K562 (cell line): ENCODE data around the gene PDRG1. TPM values are rescaled to one million over a fixed set of nuclear protein-coding genes. Genes with fewer than 3 reads are reported as not detected.
A peak's percentile ranks its signal among the peaks of the same experiment; 100 is the strongest.

Source experiments
- ATAC-seq: fragments of 200-7000 bp; cut with Tn5 transposase; 3 replicates; pipeline ENCODE4 v1.9.1; 2020; ENCODE audit warnings: moderate library complexity
- BruUV-seq: library from RNA; stranded (reverse); fragments of 400-500 nt; replicated peaks from 2 replicates; lab custom pipeline; 2021; lab: Mats Ljungman, UMichigan
- CTCF ChIA-PET: fragments of 300-600 bp; formaldehyde crosslinking; extraction: SDS; loops from one replicate; lab custom pipeline; 2021; ENCODE audit warnings: low intra/inter-chr PET ratio; lab: Yijun Ruan, JAX
- POLR2A ChIA-PET: fragments of 300-600, 350-650 bp; sonication (Branson Sonifier 250); formaldehyde crosslinking; extraction: SDS; loops from one replicate; lab custom pipeline; 2021; ENCODE audit warnings: antibody characterized with exemption, inconsistent platforms; lab: Yijun Ruan, JAX
- DNase-seq, 4 experiments: peaks; one replicate each; pipeline versions ENCODE4 v3.0.0 to v3.0.0-alpha.2; 2011 to 2018; ENCODE audit warnings: low spot score in 3 of 4, mixed read lengths in 3 of 4; ENCODE audit errors: extremely low read depth in 1 of 4
- FAIRE-seq: peaks from 2 replicates; lab custom pipeline; 2011; peaks lifted over from hg19 to GRCh38; lab: Jason Lieb, UNC
- H2AFZ ChIP-seq: 2 replicates; pipeline ENCODE4 v1.6.0; 2011; ENCODE audit warnings: low read depth, low read length, control low read depth, inconsistent platforms
- H3K27ac ChIP-seq: fragments of 200-600 bp; 3 replicates; pipeline ENCODE4 v1.8.0; 2011; ENCODE audit warnings: low read depth, mild to moderate bottlenecking, control low read depth, inconsistent platforms, low read length, moderate library complexity, mixed read lengths; ENCODE audit errors: extremely low read depth
- H3K27me3 ChIP-seq, 2 experiments: fragments of 300-600 bp in 1 of 2; 2 replicates in 1 of 2; 3 replicates in 1 of 2; pipeline versions ENCODE4 v1.6.0 to v1.8.0; 2011; ENCODE audit warnings: inconsistent platforms in 2 of 2, low read length in 2 of 2, mild to moderate bottlenecking in 1 of 2, mixed read lengths in 1 of 2, moderate library complexity in 1 of 2; ENCODE audit not compliant: control insufficient read depth in 2 of 2, insufficient read depth in 2 of 2
- H3K36me3 ChIP-seq: fragments of 300-600 bp; 3 replicates; pipeline ENCODE4 v1.8.0; 2011; ENCODE audit warnings: mild to moderate bottlenecking, low read length, inconsistent platforms; ENCODE audit not compliant: control insufficient read depth, insufficient read depth
- H3K4me1 ChIP-seq, 2 experiments: fragments of 200-600 bp in 1 of 2; replicated peaks in 1 of 2; 2 replicates in 1 of 2; 3 replicates in 1 of 2; pipeline versions ENCODE4 v1.5.1 to v1.8.0; 2011; ENCODE audit warnings: inconsistent platforms in 2 of 2, low read length in 2 of 2, mild to moderate bottlenecking in 1 of 2, mixed read lengths in 1 of 2, moderate library complexity in 1 of 2; ENCODE audit not compliant: control insufficient read depth in 2 of 2, insufficient read depth in 2 of 2
- H3K4me2 ChIP-seq: 2 replicates; pipeline ENCODE4 v1.6.1; 2011; ENCODE audit warnings: low read length, control low read depth, inconsistent platforms, mixed read lengths; ENCODE audit not compliant: insufficient read depth
- H3K4me3 ChIP-seq: fragments of 200-600 bp; sonication (generic), shearing (Covaris generic); 2 replicates; pipeline ENCODE4 v1.5.1; 2016; ENCODE audit warnings: control low read depth, inconsistent platforms
- H3K79me2 ChIP-seq: fragments of 200-600 bp; 3 replicates; pipeline ENCODE4 v1.8.0; 2011; ENCODE audit warnings: low read length, inconsistent platforms; ENCODE audit not compliant: control insufficient read depth, insufficient read depth
- H3K9ac ChIP-seq, 2 experiments: 2 replicates each; pipeline versions ENCODE4 v1.6.0 to v1.6.1; 2011; ENCODE audit warnings: low read depth in 2 of 2, low read length in 2 of 2, control low read depth in 1 of 2, inconsistent platforms in 1 of 2, mild to moderate bottlenecking in 1 of 2, mixed read lengths in 1 of 2; ENCODE audit not compliant: insufficient read depth in 1 of 2
- H3K9me1 ChIP-seq: one replicate; pipeline ENCODE4 v1.6.0; 2011; ENCODE audit warnings: inconsistent platforms, mild to moderate bottlenecking, low read length, moderate library complexity; ENCODE audit not compliant: control insufficient read depth, insufficient read depth
- H3K9me3 ChIP-seq: replicated peaks from 2 replicates; pipeline ENCODE4 v1.5.1; 2011; ENCODE audit warnings: low read depth, low read length, inconsistent platforms; ENCODE audit not compliant: control insufficient read depth, insufficient read depth
- H4K20me1 ChIP-seq: replicated peaks from 2 replicates; pipeline ENCODE4 v1.6.1; 2011; ENCODE audit warnings: low read length, inconsistent platforms, mixed read lengths; ENCODE audit not compliant: control insufficient read depth, insufficient read depth
- BCOR ChIP-seq: fragments of 450-650 bp; IDR thresholded peaks from 2 replicates; pipeline ENCODE4 v1.6.1; 2016
- ETV6 ChIP-seq, 3 experiments: fragments of 150-350 bp in 1 of 3; sonication (generic) in 1 of 3; formaldehyde crosslinking in 1 of 3; IDR thresholded peaks; 2 replicates each; pipeline versions ENCODE4 v1.6.1 to v1.8.0; 2014 to 2022; ENCODE audit warnings: borderline replicate concordance in 2 of 3, low read depth in 2 of 3, antibody characterized with exemption in 1 of 3, low read length in 1 of 3, mild to moderate bottlenecking in 1 of 3, missing genetic modification reagents in 1 of 3
- GTF2A2 ChIP-seq: IDR thresholded peaks from 2 replicates; pipeline ENCODE4 v1.6.1; 2016; ENCODE audit warnings: mild to moderate bottlenecking, missing genetic modification characterization, missing compliant biosample characterization
- HDAC2 ChIP-seq: fragments of 450-650 bp; IDR thresholded peaks from 2 replicates; pipeline ENCODE4 v1.6.1; 2016; ENCODE audit warnings: mild to moderate bottlenecking
- KHSRP ChIP-seq: fragments of 450-650 bp; IDR thresholded peaks from 2 replicates; pipeline ENCODE4 v1.6.1; 2017
- MAFF ChIP-seq: IDR thresholded peaks from 2 replicates; pipeline ENCODE4 v1.6.1; 2012; ENCODE audit warnings: low read length, improper control_type of control experiment
- PHB ChIP-seq: fragments of 250-450 bp; sonication (Bioruptor Pico); IDR thresholded peaks from 2 replicates; pipeline ENCODE4 v1.5.0; 2021
- POLR3G ChIP-seq: IDR thresholded peaks from 2 replicates; pipeline ENCODE4 v1.6.1; 2011; ENCODE audit not compliant: insufficient read length, insufficient replicate concordance; ENCODE audit errors: extremely low read depth
- POU5F1 ChIP-seq: fragments of 150-350 bp; IDR thresholded peaks from 2 replicates; pipeline ENCODE4 v1.6.1; 2014; ENCODE audit warnings: borderline replicate concordance, low read length, low read depth, mild to moderate bottlenecking; ENCODE audit not compliant: partially characterized antibody
- RBM25 ChIP-seq: fragments of 200-400 bp; formaldehyde crosslinking; IDR thresholded peaks from 2 replicates; pipeline ENCODE4 v1.6.1; 2018; ENCODE audit warnings: low read length, low read depth, moderate library complexity; ENCODE audit not compliant: severe bottlenecking
- SIN3A ChIP-seq, 2 experiments: fragments of 150-350 bp in 1 of 2; IDR thresholded peaks; 2 replicates each; pipeline ENCODE4 v1.6.1; 2011 to 2016; ENCODE audit warnings: borderline replicate concordance in 2 of 2, low read depth in 2 of 2, low read length in 2 of 2, mild to moderate bottlenecking in 2 of 2, moderate library complexity in 2 of 2; ENCODE audit not compliant: control insufficient read depth in 1 of 2
- SMAD3 ChIP-seq: fragments of 450-650 bp; formaldehyde crosslinking; conservative IDR thresholded peaks from 2 replicates; pipeline ENCODE4 v1.4.0; 2020; ENCODE audit warnings: mild to moderate bottlenecking
- SMARCB1 ChIP-seq: IDR thresholded peaks from 2 replicates; pipeline ENCODE4 v1.6.1; 2011; ENCODE audit warnings: improper control_type of control experiment, low read depth; ENCODE audit not compliant: insufficient read length
- ZFP36 ChIP-seq: fragments of 150-350 bp; IDR thresholded peaks from 2 replicates; pipeline ENCODE4 v1.6.1; 2018; ENCODE audit warnings: low read length, low read depth; ENCODE audit not compliant: partially characterized antibody
- ZNF57 ChIP-seq: fragments of 450-650 bp; formaldehyde crosslinking; IDR thresholded peaks from 2 replicates; pipeline ENCODE4 v1.4.0; 2020; ENCODE audit warnings: mild to moderate bottlenecking, moderate library complexity
- WGBS: fragments of 100-300 bp; shearing (Covaris generic); methylation state at CpG from one replicate; pipeline ENCODE4 v1.1.6; 2016; ENCODE audit warnings: low coverage, mixed read lengths; ENCODE audit not compliant: insufficient coverage; ENCODE audit errors: missing lambda C conversion rate; 5-methylcytosine and 5-hydroxymethylcytosine counted together
- in situ Hi-C: fragments of 300-500 bp; cut with MboI; formaldehyde crosslinking; loops from 4 replicates; pipeline ENCODE4 v1.15.0; 2018; ENCODE audit warnings: inconsistent platforms, mixed read lengths
- intact Hi-C: fragments of 100-400 bp; cut with micrococcal nuclease; formaldehyde crosslinking; loops from 2 replicates; pipeline ENCODE4 v1.14.2; 2022
- polyA plus RNA-seq, 8 experiments: library from polyadenylated mRNA; depleted of rRNA in 4 of 8; stranded (reverse) in 5 of 8; unstranded in 3 of 8; fragments of >200 nt; fragmentation: Nextera tagmentation in 2 of 8; fragmentation: Illumina TruSeq in 1 of 8; extraction: Ambion mirVana in 2 of 8; extraction: Trizol in 1 of 8; gene quantifications; 2 replicates each; pipeline versions ENCODE4 v1.2.1 to v1.2.3, GENCODE V29; 2011 to 2014; ENCODE audit warnings: inconsistent platforms in 1 of 8, missing spikeins in 1 of 8
- total RNA-seq, 7 experiments: library from RNA; depleted of rRNA in 6 of 7; stranded (reverse); fragments of >200 nt in 6 of 7; fragmentation: Illumina TruSeq in 2 of 7; extraction: Trizol in 2 of 7; gene quantifications; 2 replicates each; pipeline versions ENCODE4 v1.2.1 to v1.2.3, GENCODE V29; 2011 to 2021; ENCODE audit warnings: low replicate concordance in 1 of 7
- TF ChIP-seq, protein P1 (sequence below): fragments of 450-650 bp; formaldehyde crosslinking; IDR thresholded peaks from 2 replicates; pipeline ENCODE4 v1.4.0; 2020; ENCODE audit warnings: mild to moderate bottlenecking, moderate library complexity
- TF ChIP-seq, protein P2 (sequence below): fragments of 250-450 bp; sonication (Bioruptor Pico); IDR thresholded peaks from 2 replicates; pipeline ENCODE4 v1.4.0; 2020; ENCODE audit warnings: mild to moderate bottlenecking, moderate library complexity
- TF ChIP-seq, protein P3 (sequence below): fragments of 250-450 bp; sonication (Bioruptor Pico); IDR thresholded peaks from 2 replicates; pipeline ENCODE4 v1.5.0; 2021
- TF ChIP-seq, protein P4 (sequence below): fragments of 250-450 bp; sonication (Bioruptor Pico); IDR thresholded peaks from 2 replicates; pipeline ENCODE4 v1.8.0; 2022; ENCODE audit warnings: moderate library complexity, mild to moderate bottlenecking, inconsistent platforms

Gene PDRG1
- total and polyA plus RNA-seq, 9 of the 15 experiments (the other 6 are each of a cell fraction or from before 2014, with no cell fraction given), result 12.6 to 58.6 (median 26.1) TPM

GRCh38 chr20:31922588-31922987 lies 29.3 kb downstream of the PDRG1 start:
- ChIA-PET CTCF (no interaction called here), POLR2A (no interaction called here)
- no peak overlapping the region for H3K9ac ChIP-seq
- H3K9me1 ChIP-seq, result peaks cover 3% of the 10 kb centered on the region
- peaks cover 4 to 41% of the 10 kb centered on the region in 2 experiments; a peak in 3 of 5 replicates for H3K27me3 ChIP-seq
- no peaks in the 10 kb centered on the region for H3K9me3 ChIP-seq
- no peak overlapping the region for H3K27ac ChIP-seq
- no peak overlapping the region for H2AFZ ChIP-seq
- no peak for ATAC-seq
- no peak overlapping the region for H3K4me2 ChIP-seq
- no peak for FAIRE-seq
- peaks cover 26% of the 10 kb centered on the region for H4K20me1 ChIP-seq
- BruUV-seq, result no TSS peak
- intact Hi-C loops, result no loop called here
- no peak for DNase-seq
- WGBS, result 11% methylated on average over 4 of the region's 4 CpGs
- H3K4me3 ChIP-seq, result no peak overlapping the region
- H3K79me2 ChIP-seq, result no peaks in the 10 kb centered on the region
- H3K4me1 ChIP-seq, result peaks cover 12 to 19% of the 10 kb centered on the region in 2 experiments
- in situ Hi-C loops, result no loop called here
- H3K36me3 ChIP-seq, result no peaks in the 10 kb centered on the region
- TF ChIP-seq, protein P1, sequence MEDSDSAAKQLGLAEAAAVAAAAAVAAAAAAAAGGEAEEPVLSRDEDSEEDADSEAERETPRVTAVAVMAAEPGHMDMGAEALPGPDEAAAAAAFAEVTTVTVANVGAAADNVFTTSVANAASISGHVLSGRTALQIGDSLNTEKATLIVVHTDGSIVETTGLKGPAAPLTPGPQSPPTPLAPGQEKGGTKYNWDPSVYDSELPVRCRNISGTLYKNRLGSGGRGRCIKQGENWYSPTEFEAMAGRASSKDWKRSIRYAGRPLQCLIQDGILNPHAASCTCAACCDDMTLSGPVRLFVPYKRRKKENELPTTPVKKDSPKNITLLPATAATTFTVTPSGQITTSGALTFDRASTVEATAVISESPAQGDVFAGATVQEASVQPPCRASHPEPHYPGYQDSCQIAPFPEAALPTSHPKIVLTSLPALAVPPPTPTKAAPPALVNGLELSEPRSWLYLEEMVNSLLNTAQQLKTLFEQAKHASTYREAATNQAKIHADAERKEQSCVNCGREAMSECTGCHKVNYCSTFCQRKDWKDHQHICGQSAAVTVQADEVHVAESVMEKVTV, result no peak
- TF ChIP-seq ETV6 (IDR thresholded peaks at IDR 0.05; ENCODE audit: borderline replicate concordance in 1 of 2, low read depth in 2 of 2, low read length in 1 of 2) (no peak), ETV6 (CRISPR knock-in tag; IDR thresholded peaks at IDR 0.05; ENCODE audit: borderline replicate concordance) (no peak), SIN3A (IDR thresholded peaks at IDR 0.05; ENCODE audit: borderline replicate concordance in 2 of 2, control insufficient read depth in 1 of 2, low read depth in 2 of 2, low read length in 2 of 2) (no peak), PHB (CRISPR knock-in tag) (no peak), SMAD3 (CRISPR knock-in tag) (no peak), BCOR (peak; percentile 67), RBM25 (peak; percentile 82), KHSRP (no peak), POLR3G (no peak), GTF2A2 (tag) (no peak), MAFF (no peak), HDAC2 (0 out of 2 replicates have a peak, but pooled peaks have one; percentile 16), ZFP36 (peak; percentile 58), ZNF57 (CRISPR knock-in tag) (no peak), SMARCB1 (no peak), POU5F1 (no peak)
- TF ChIP-seq, protein P2, sequence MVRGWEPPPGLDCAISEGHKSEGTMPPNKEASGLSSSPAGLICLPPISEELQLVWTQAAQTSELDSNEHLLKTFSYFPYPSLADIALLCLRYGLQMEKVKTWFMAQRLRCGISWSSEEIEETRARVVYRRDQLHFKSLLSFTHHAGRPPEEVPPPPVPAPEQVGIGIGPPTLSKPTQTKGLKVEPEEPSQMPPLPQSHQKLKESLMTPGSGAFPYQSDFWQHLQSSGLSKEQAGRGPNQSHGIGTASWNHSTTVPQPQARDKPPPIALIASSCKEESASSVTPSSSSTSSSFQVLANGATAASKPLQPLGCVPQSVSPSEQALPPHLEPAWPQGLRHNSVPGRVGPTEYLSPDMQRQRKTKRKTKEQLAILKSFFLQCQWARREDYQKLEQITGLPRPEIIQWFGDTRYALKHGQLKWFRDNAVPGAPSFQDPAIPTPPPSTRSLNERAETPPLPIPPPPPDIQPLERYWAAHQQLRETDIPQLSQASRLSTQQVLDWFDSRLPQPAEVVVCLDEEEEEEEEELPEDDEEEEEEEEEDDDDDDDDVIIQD (CRISPR knock-in tag), result no peak
- TF ChIP-seq, protein P3, sequence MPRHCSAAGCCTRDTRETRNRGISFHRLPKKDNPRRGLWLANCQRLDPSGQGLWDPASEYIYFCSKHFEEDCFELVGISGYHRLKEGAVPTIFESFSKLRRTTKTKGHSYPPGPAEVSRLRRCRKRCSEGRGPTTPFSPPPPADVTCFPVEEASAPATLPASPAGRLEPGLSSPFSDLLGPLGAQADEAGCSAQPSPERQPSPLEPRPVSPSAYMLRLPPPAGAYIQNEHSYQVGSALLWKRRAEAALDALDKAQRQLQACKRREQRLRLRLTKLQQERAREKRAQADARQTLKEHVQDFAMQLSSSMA, result no peak
- TF ChIP-seq, protein P4, sequence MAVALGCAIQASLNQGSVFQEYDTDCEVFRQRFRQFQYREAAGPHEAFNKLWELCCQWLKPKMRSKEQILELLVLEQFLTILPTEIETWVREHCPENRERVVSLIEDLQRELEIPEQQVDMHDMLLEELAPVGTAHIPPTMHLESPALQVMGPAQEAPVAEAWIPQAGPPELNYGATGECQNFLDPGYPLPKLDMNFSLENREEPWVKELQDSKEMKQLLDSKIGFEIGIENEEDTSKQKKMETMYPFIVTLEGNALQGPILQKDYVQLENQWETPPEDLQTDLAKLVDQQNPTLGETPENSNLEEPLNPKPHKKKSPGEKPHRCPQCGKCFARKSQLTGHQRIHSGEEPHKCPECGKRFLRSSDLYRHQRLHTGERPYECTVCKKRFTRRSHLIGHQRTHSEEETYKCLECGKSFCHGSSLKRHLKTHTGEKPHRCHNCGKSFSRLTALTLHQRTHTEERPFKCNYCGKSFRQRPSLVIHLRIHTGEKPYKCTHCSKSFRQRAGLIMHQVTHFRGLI (CRISPR knock-in tag), result no peak
